Suprapubic skin (tissue), 4 donors: ENCODE data around the gene RNF38.

Experiments
- CTCF ChIP-seq, 2 donors: fragments of 200-600 bp in 1 of 2; fragments of 450-650 bp in 1 of 2; sonication (generic) in 1 of 2; IDR thresholded peaks; one replicate each; pipeline ENCODE4 v1.5.1; 2016 to 2019; ENCODE audit warnings: antibody characterized with exemption in 2 of 2, mild to moderate bottlenecking in 1 of 2, moderate library complexity in 1 of 2
- EP300 ChIP-seq: sonication (generic); formaldehyde crosslinking; IDR thresholded peaks from one replicate; pipeline ENCODE4 v1.6.1; 2017; ENCODE audit warnings: antibody characterized with exemption
- POLR2A ChIP-seq, 2 donors: fragments of 450-650 bp; IDR thresholded peaks; one replicate each; pipeline ENCODE4 v1.6.1; 2017; ENCODE audit warnings: antibody characterized with exemption in 2 of 2, mild to moderate bottlenecking in 2 of 2, moderate library complexity in 2 of 2
- POLR2AphosphoS5 ChIP-seq, 3 donors: sonication (generic); formaldehyde crosslinking; IDR thresholded peaks; one replicate each; pipeline ENCODE4 v1.6.1; 2017; ENCODE audit warnings: antibody characterized with exemption in 3 of 3

DNA sequence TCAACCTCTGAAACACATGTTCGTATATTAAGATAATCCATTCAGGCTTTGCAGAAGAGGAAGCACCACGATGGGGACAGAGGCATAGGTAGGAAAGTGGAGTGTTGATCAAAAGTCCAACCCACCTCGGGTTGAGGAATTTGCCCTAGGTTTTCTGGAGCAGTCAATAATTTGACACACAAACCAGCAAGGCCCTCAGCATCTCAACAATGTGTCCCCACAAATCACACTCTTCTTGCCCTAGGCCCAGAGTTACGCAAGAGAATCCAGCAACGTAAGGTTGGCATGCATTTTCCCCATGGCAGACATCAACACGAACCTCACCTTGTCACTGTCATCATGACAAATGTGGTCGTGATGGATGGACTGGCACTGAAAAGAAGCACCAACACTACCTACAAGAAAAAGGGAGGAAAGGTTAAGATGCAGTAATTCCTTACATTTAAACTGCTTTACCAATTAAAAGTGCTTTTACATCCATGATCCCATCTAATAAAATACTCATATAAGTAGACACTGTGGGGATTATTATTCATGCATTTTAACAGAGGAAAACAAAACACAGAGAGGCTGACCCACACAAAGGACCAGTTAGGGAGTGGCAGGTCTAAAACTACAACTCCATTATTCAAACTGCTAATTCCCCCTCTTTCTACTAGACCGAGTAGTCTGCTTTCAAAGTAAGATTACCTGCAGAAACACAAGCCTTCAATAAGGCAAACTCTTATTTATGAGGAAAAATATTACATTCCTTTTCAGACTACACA is 24.4 kb upstream of the RNF38 start:
- TF ChIP-seq CTCF (IDR thresholded peaks at IDR 0.05): no peak
- no peak for TF ChIP-seq POLR2A (IDR thresholded peaks at IDR 0.05)
- no peak for TF ChIP-seq POLR2AphosphoS5 (IDR thresholded peaks at IDR 0.05)
- TF ChIP-seq EP300: no peak
